VCaP (cell line): ENCODE results near the gene CTNNA3.

Source experiments
- H3K27ac ChIP-seq: fragments of 450-650 bp; 2 replicates; pipeline ENCODE4 v1.5.1; 2017
- TF ChIP-seq, protein P1 (sequence below): fragments of 450-650 bp; conservative IDR thresholded peaks from 2 replicates; pipeline ENCODE4 v1.5.1; 2017; ENCODE audit warnings: mild to moderate bottlenecking, moderate library complexity

Gene CTNNA3

GRCh38 chr10:66555061-66555460, 1140.9 kb downstream of the CTNNA3 start:
- TF ChIP-seq, protein P1, sequence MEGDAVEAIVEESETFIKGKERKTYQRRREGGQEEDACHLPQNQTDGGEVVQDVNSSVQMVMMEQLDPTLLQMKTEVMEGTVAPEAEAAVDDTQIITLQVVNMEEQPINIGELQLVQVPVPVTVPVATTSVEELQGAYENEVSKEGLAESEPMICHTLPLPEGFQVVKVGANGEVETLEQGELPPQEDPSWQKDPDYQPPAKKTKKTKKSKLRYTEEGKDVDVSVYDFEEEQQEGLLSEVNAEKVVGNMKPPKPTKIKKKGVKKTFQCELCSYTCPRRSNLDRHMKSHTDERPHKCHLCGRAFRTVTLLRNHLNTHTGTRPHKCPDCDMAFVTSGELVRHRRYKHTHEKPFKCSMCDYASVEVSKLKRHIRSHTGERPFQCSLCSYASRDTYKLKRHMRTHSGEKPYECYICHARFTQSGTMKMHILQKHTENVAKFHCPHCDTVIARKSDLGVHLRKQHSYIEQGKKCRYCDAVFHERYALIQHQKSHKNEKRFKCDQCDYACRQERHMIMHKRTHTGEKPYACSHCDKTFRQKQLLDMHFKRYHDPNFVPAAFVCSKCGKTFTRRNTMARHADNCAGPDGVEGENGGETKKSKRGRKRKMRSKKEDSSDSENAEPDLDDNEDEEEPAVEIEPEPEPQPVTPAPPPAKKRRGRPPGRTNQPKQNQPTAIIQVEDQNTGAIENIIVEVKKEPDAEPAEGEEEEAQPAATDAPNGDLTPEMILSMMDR = no peak
- H3K27ac ChIP-seq = no peak overlapping the region

DNA sequence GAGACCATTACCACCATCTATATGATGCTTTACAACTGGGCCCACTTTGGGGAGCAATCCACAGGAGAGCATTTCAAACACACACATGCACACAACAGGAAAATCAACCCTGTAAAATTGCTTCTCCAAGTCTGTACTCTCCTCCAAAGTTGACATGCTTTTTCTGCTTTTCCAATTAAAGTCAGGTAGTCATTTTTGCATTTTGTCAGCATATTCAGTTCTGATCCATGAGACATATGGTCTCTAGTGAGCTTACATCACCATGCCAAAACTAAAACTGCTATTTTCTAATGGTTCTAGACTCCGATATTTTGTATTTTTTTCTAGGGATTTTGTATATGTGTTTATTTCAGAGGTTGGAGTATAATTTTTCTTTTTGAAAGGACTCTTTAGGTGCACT, 1143.7 kb downstream of the CTNNA3 start:
- H3K27ac ChIP-seq = no peak overlapping the region
- TF ChIP-seq, protein P1 = no peak

DNA sequence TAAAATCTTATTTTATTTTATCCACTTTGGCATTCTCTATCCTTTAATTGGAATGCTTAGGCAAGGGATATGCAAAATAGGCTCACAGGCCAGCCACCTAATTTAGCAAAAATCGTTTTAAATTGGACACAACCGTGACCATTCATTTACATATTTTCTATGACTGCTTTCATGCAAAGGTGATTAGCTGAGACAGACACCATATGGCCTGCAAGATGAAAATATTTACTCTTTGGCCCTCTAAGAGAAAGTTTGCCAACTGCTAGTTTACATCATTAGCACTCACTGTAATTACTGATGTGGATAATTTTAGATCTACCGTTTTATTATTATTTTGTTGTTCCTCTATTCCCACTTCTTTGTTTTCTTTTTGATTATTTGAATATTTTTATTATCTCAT, 1145.6 kb downstream of the CTNNA3 start:
- H3K27ac ChIP-seq = no peak overlapping the region
- TF ChIP-seq, protein P1 = no peak

DNA sequence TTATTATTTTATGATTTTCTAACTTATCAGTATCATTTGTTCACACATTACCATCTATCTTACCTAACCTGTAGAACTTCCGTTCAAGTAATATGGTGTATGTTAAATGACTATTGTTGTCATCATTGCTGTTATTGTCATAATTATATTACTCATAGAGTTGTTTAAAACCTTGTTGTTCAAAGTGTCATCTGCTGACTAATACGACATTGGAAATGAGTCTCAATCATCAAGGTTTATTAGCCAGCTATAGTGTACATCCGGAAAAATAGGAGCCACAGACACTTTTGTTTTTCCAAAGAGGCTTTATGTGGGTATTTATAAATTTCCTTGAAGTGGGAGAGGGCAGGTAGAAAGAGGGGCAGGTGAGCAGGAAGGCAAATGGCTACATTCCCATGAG, 1157.1 kb downstream of the CTNNA3 start:
- H3K27ac ChIP-seq = no peak overlapping the region
- TF ChIP-seq, protein P1 = no peak

DNA sequence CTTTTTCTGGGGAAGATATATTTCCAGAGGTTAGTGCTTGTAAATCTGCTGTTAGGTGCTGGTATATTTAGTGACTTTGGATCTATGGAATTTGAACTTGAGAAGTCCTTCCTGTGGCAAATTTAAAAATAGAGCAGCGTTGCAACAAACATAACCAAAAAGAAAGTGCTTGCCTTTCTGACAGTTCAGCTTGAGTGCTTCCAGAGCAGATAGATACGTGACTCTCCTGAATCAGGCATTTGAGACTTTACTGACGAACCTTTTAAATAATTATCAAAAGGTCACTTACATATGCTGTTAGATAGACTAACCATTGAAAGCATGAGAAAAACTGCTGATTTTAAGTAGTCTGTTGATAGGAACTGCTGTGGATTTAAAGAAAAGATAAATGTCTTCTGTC, 1157.6 kb downstream of the CTNNA3 start:
- TF ChIP-seq, protein P1 = no peak
- no peak overlapping the region for H3K27ac ChIP-seq

- H3K27ac ChIP-seq = no peak overlapping the region
- TF ChIP-seq, protein P1 = no peak
Observed at GRCh38 chr10:66537186-66537585, 1158.8 kb downstream of the CTNNA3 start.

- H3K27ac ChIP-seq = no peak overlapping the region
- TF ChIP-seq, protein P1 = no peak
Observed at GRCh38 chr10:66535439-66535838, 1160.6 kb downstream of the CTNNA3 start.

DNA sequence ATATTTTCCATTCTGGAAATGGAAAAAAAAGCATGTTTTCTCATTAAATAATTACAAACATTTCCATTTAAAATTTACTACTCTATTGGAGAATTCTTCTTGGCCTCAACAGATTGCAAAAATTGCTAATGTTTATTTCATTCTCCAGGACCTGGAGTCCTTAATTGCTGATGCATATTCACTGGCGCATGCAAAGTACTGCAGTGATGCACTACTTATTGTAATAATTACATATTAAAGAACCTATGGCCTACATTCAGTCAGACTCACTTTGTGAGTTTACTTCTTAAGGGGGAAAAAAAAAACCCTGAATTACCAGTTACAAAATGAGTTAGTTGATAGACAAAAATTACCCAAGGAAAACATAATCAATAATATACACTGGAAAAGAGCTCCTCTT, 1161.1 kb downstream of the CTNNA3 start:
- no peak overlapping the region for H3K27ac ChIP-seq
- TF ChIP-seq, protein P1 = no peak
